ENCODE results near the gene NLGN3. TPM values are rescaled to one million over a fixed set of nuclear protein-coding genes. Genes with fewer than 3 reads are reported as not detected.
A peak's percentile ranks its signal among the peaks of the same experiment; 100 is the strongest.

The NLGN3 gene
- total RNA-seq, 2 experiments from 2014 or later, result 3.4 to 4.3 TPM

DNA sequence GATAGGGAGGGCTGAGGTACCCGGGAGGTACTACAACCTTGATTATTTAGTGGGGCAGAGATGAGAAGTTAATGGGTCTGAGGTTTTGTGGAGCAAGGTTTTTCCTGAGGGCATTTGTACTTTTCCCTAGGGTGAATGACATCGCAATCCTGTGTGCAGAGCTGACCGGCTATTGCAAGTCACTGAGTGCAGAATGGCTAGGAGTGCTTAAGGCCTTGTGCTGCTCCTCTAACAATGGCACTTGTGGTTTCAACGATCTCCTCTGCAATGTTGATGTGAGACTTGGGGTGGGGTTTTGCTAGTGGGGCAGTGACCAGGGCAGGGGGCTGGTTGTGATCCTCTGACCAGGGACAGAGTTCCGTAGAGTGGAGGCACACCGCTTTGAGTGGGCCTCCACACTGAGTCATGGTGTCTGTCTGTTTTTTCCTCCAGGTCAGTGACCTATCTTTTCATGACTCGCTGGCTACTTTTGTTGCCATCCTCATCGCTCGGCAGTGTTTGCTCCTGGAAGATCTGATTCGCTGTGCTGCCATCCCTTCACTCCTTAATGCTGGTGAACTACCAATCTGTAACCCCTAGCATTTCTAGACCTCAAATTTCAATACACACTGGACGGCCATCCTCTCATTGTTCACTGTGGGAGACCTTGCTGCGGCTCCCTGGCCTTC lies 16.3 kb upstream of the NLGN3 start:
- H3K9me3 ChIP-seq (ENCODE audit: control insufficient read depth in 1 of 2, insufficient read depth in 1 of 2, low read length in 2 of 2), result no peaks in the 10 kb centered on the region
- Mint-ChIP-seq H3K27ac (peak overlapping the region; percentile 38), H3K4me3 (no peak overlapping the region), H3K4me1 (ENCODE audit: low read depth) (peaks cover 18% of the 10 kb centered on the region), H3K27me3 (no peaks in the 10 kb centered on the region), H3K36me3 (ENCODE audit: low read depth) (peaks cover 92% of the 10 kb centered on the region), H3K9me3 (no peaks in the 10 kb centered on the region)
- TF ChIP-seq, protein P1, sequence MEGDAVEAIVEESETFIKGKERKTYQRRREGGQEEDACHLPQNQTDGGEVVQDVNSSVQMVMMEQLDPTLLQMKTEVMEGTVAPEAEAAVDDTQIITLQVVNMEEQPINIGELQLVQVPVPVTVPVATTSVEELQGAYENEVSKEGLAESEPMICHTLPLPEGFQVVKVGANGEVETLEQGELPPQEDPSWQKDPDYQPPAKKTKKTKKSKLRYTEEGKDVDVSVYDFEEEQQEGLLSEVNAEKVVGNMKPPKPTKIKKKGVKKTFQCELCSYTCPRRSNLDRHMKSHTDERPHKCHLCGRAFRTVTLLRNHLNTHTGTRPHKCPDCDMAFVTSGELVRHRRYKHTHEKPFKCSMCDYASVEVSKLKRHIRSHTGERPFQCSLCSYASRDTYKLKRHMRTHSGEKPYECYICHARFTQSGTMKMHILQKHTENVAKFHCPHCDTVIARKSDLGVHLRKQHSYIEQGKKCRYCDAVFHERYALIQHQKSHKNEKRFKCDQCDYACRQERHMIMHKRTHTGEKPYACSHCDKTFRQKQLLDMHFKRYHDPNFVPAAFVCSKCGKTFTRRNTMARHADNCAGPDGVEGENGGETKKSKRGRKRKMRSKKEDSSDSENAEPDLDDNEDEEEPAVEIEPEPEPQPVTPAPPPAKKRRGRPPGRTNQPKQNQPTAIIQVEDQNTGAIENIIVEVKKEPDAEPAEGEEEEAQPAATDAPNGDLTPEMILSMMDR (IDR thresholded peaks at IDR 0.05), result no peak
- POLR2A ChIA-PET, result interaction anchor here (1.0 to 3.0 kb wide), 8 partner anchors 10 to 28 kb away, joined by 3 to 29 read pairs (median 9); partner anchors contain the start of genes IL2RG and MED12
- no peak for DNase-seq
- peaks cover 17% of the 10 kb centered on the region for H3K4me1 ChIP-seq (ENCODE audit: insufficient read depth, low read length)
- no peak for ATAC-seq (ENCODE audit: poor library complexity)
- H3K4me3 ChIP-seq (ENCODE audit: low read length), result no peak overlapping the region
- intact Hi-C loops (cut with DNase I, micrococcal nuclease), result loop anchor here in 1 of 2 experiments (2.0 kb wide), 1 partner anchor 157 kb away; no protein-coding TSS in a partner anchor
- H3K36me3 ChIP-seq (ENCODE audit: insufficient read depth, low read length), result peaks cover 91% of the 10 kb centered on the region
- no peaks in the 10 kb centered on the region for H3K27me3 ChIP-seq (ENCODE audit: control insufficient read depth in 1 of 2, insufficient read depth in 2 of 2, low read length in 2 of 2)
- H3K27ac ChIP-seq (ENCODE audit: low read depth in 1 of 2, low read length in 2 of 2), result no peak overlapping the region
- CTCF ChIA-PET, result interaction anchor here (0.9 to 5.1 kb wide), 5 partner anchors 10 to 158 kb away, joined by 3 to 40 read pairs (median 10); partner anchors contain the start of genes IL2RG and MED12

DNA sequence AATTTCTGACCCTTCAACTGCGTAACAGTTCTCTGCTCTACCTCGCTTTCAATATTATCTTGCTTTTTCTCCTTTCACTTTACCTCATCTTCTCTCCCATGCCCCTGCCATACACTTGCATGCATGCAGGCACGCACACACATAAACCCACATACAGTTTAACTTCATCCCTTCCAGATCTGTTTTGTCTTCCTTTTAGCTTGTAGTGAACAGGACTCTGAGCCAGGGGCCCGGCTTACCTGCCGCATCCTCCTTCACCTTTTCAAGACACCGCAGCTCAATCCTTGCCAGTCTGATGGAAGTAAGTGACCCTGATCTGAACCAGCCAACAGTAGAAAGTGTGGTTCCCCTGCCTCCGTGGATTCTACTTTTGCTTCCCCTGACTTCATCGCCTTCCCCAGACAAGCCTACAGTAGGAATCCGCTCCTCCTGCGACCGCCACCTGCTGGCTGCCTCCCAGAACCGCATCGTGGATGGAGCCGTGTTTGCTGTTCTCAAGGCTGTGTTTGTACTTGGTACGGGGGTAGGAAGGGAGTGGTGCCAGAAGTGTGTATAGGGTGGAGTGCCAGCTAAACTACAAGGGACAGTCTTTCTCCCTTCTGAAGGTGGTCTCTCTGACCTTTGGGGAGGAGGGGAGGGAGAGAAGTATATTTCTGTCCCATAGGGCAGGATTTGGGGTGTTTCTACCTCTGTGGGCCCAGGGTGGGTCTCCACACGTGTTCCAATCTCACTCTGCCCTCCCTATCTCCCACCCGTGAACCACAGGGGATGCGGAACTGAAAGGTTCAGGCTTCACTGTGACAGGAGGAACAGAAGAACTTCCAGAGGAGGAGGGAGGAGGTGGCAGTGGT lies 15.5 kb upstream of the NLGN3 start:
- ATAC-seq (ENCODE audit: poor library complexity) (peak; percentile 96), DNase-seq (peak; percentile 59 to 87 (median 74))
- Mint-ChIP-seq H3K4me1 (ENCODE audit: low read depth) (peaks cover 18% of the 10 kb centered on the region), H3K27ac (peak overlapping the region; percentile 38), H3K4me3 (no peak overlapping the region), H3K36me3 (ENCODE audit: low read depth) (peaks cover 89% of the 10 kb centered on the region), H3K27me3 (no peaks in the 10 kb centered on the region), H3K9me3 (no peaks in the 10 kb centered on the region)
- TF ChIP-seq, protein P1 (IDR thresholded peaks at IDR 0.05), result peak; percentile 60
- Histone ChIP-seq H3K9me3 (ENCODE audit: control insufficient read depth in 1 of 2, insufficient read depth in 1 of 2, low read length in 2 of 2) (no peaks in the 10 kb centered on the region), H3K4me3 (ENCODE audit: low read length) (no peak overlapping the region), H3K36me3 (ENCODE audit: insufficient read depth, low read length) (peaks cover 88% of the 10 kb centered on the region), H3K27me3 (ENCODE audit: control insufficient read depth in 1 of 2, insufficient read depth in 2 of 2, low read length in 2 of 2) (no peaks in the 10 kb centered on the region), H3K27ac (ENCODE audit: low read depth in 1 of 2, low read length in 2 of 2) (no peak overlapping the region), H3K4me1 (ENCODE audit: insufficient read depth, low read length) (peaks cover 17% of the 10 kb centered on the region)
- ChIA-PET CTCF (interaction anchor here (0.9 to 5.1 kb wide), 6 partner anchors 11 to 159 kb away, joined by 3 to 40 read pairs (median 7); partner anchors contain the start of genes FOXO4, IL2RG and MED12), POLR2A (interaction anchor here (1.0 to 3.0 kb wide), 7 partner anchors 10 to 33 kb away, joined by 3 to 29 read pairs (median 8); partner anchors contain the start of genes FOXO4, IL2RG and MED12)
- intact Hi-C loops (cut with DNase I, micrococcal nuclease), result loop anchor here (1.0 to 2.0 kb wide), 2 partner anchors 31 to 158 kb away; no protein-coding TSS in a partner anchor

- H3K4me1 ChIP-seq (ENCODE audit: insufficient read depth, low read length), result peaks cover 17% of the 10 kb centered on the region
- Mint-ChIP-seq H3K4me3 (no peak overlapping the region), H3K27ac (no peak overlapping the region), H3K4me1 (ENCODE audit: low read depth) (peaks cover 18% of the 10 kb centered on the region), H3K36me3 (ENCODE audit: low read depth) (peaks cover 90% of the 10 kb centered on the region), H3K9me3 (no peaks in the 10 kb centered on the region), H3K27me3 (no peaks in the 10 kb centered on the region)
- H3K4me3 ChIP-seq (ENCODE audit: low read length), result no peak overlapping the region
- H3K27me3 ChIP-seq (ENCODE audit: control insufficient read depth in 1 of 2, insufficient read depth in 2 of 2, low read length in 2 of 2), result no peaks in the 10 kb centered on the region
- no peak for ATAC-seq (ENCODE audit: poor library complexity)
- no peak overlapping the region for H3K27ac ChIP-seq (ENCODE audit: low read depth in 1 of 2, low read length in 2 of 2)
- intact Hi-C loops (cut with DNase I, micrococcal nuclease), result loop anchor here in 1 of 2 experiments (5.0 kb wide), 1 partner anchor 46 kb away; no protein-coding TSS in a partner anchor
- DNase-seq, result no peak
- peaks cover 87% of the 10 kb centered on the region for H3K36me3 ChIP-seq (ENCODE audit: insufficient read depth, low read length)
- ChIA-PET POLR2A (interaction anchor here (1.1 to 3.0 kb wide), 3 partner anchors 19 to 31 kb away, joined by 3 to 29 read pairs (median 6); no protein-coding TSS in a partner anchor), CTCF (no interaction called here)
- TF ChIP-seq, protein P1 (IDR thresholded peaks at IDR 0.05), result no peak
- no peaks in the 10 kb centered on the region for H3K9me3 ChIP-seq (ENCODE audit: control insufficient read depth in 1 of 2, insufficient read depth in 1 of 2, low read length in 2 of 2)
These were observed 13.1 kb upstream of the NLGN3 start for GRCh38 chrX:71131510-71131909.
